ENCODE results near the gene CYBRD1. TPM values are rescaled to one million over a fixed set of nuclear protein-coding genes. Genes with fewer than 3 reads are reported as not detected.

The CYBRD1 gene
- total and polyA plus RNA-seq, 10 of the 15 experiments (the other 5 are each of a cell fraction or from before 2014, with no cell fraction given) = 10.8 to 51.9 (median 29.6) TPM

- peak; percentile 61; the same call in 1 of the 2 replicates for TF ChIP-seq ZBTB40 (IDR thresholded peaks at IDR 0.05; ENCODE audit: borderline replicate concordance)
- TF ChIP-seq IRF3 (IDR thresholded peaks at IDR 0.05) = no peak
- no peak for TF ChIP-seq ZZZ3 (IDR thresholded peaks at IDR 0.05; ENCODE audit: control insufficient read depth, insufficient read length, low read depth)
- no peak for TF ChIP-seq SIN3A (IDR thresholded peaks at IDR 0.05; ENCODE audit: low read depth, low read length)
- no peak for TF ChIP-seq IKZF2 (IDR thresholded peaks at IDR 0.05)
- peak; percentile 72 for TF ChIP-seq ZNF384 (IDR thresholded peaks at IDR 0.05; ENCODE audit: borderline replicate concordance, low read depth, low read length)
- no peak for TF ChIP-seq E2F4 (IDR thresholded peaks at IDR 0.05; ENCODE audit: low read depth, low read length)
Observed at GRCh38 chr2:171547256-171547655, 25.0 kb downstream of the CYBRD1 start (continued).
